ENCODE data around the gene HEXD. TPM values are rescaled to one million over a fixed set of nuclear protein-coding genes. Genes with fewer than 3 reads are reported as not detected.
"Not testable (repeated sequence)": the region's sequence is repeated elsewhere in the genome, so short reads cannot be mapped to it uniquely, and the experiment has no call there.

The HEXD gene
- total RNA-seq, 2 experiments from 2014 or later = 47.6 to 53.6 TPM

- Mint-ChIP-seq H3K4me1 (ENCODE audit: low read depth) (peaks cover 6% of the 10 kb centered on the region), H3K27me3 (ENCODE audit: low read depth) (peaks cover 39% of the 10 kb centered on the region), H3K9me3 (ENCODE audit: insufficient read depth) (no peaks in the 10 kb centered on the region), H3K4me3 (no peak overlapping the region), H3K36me3 (ENCODE audit: low read depth) (no peaks in the 10 kb centered on the region), H3K27ac (no peak overlapping the region)
- no peak for ATAC-seq
- ChIA-PET POLR2A (no interaction called here), CTCF (no interaction called here)
- no peak for DNase-seq
Measured at GRCh38 chr17:82375359-82376041, 42.6 kb upstream of the HEXD start.

- H3K9me3 Mint-ChIP-seq (ENCODE audit: insufficient read depth) = no peaks in the 10 kb centered on the region
- ATAC-seq (no peak), DNase-seq (no peak)
- H3K27me3 Mint-ChIP-seq (ENCODE audit: low read depth) = peaks cover 33% of the 10 kb centered on the region
- no peaks in the 10 kb centered on the region for H3K36me3 Mint-ChIP-seq (ENCODE audit: low read depth)
- ChIA-PET POLR2A (interaction anchor here (0.6 kb wide), 1 partner anchor 98 kb away, joined by 3 read pairs; no protein-coding TSS in a partner anchor), CTCF (no interaction called here)
- H3K4me1 Mint-ChIP-seq (ENCODE audit: low read depth) = no peaks in the 10 kb centered on the region
- no peak overlapping the region for H3K4me3 Mint-ChIP-seq
- H3K27ac Mint-ChIP-seq = no peak overlapping the region
Measured at GRCh38 chr17:82376042-82376730, 42.0 kb upstream of the HEXD start.

- H3K9me3 Mint-ChIP-seq (ENCODE audit: insufficient read depth); H3K4me3 Mint-ChIP-seq; H3K36me3 Mint-ChIP-seq (ENCODE audit: low read depth); H3K4me1 Mint-ChIP-seq (ENCODE audit: low read depth); POLR2A ChIA-PET; DNase-seq; CTCF ChIA-PET; H3K27ac Mint-ChIP-seq; ATAC-seq: not testable (repeated sequence)
- peaks cover 36% of the 10 kb centered on the region for H3K27me3 Mint-ChIP-seq (ENCODE audit: low read depth)
Measured at GRCh38 chr17:82377294-82377693, 40.9 kb upstream of the HEXD start.

GRCh38 chr17:82377924-82378740, 40.0 kb upstream of the HEXD start:
- H3K36me3 Mint-ChIP-seq (ENCODE audit: low read depth) = no peaks in the 10 kb centered on the region
- ChIA-PET POLR2A (interaction anchor here (1.1 kb wide), 1 partner anchor 8 kb away, joined by 3 read pairs; no protein-coding TSS in a partner anchor), CTCF (no interaction called here)
- ATAC-seq (no peak), DNase-seq (no peak)
- no peaks in the 10 kb centered on the region for H3K9me3 Mint-ChIP-seq (ENCODE audit: insufficient read depth)
- no peaks in the 10 kb centered on the region for H3K4me1 Mint-ChIP-seq (ENCODE audit: low read depth)
- H3K27me3 Mint-ChIP-seq (ENCODE audit: low read depth) = peaks cover 27% of the 10 kb centered on the region
- no peak overlapping the region for H3K27ac Mint-ChIP-seq
- no peak overlapping the region for H3K4me3 Mint-ChIP-seq

GRCh38 chr17:82378741-82379021, 39.5 kb upstream of the HEXD start:
- Mint-ChIP-seq H3K27me3 (ENCODE audit: low read depth) (peaks cover 22% of the 10 kb centered on the region), H3K9me3 (ENCODE audit: insufficient read depth) (no peaks in the 10 kb centered on the region), H3K36me3 (ENCODE audit: low read depth) (no peaks in the 10 kb centered on the region), H3K4me1 (ENCODE audit: low read depth) (no peaks in the 10 kb centered on the region), H3K4me3 (no peak overlapping the region), H3K27ac (no peak overlapping the region)
- POLR2A ChIA-PET = interaction anchor here (1.1 kb wide), 1 partner anchor 8 kb away, joined by 3 read pairs; no protein-coding TSS in a partner anchor
- DNase-seq (no peak), ATAC-seq (no peak)
- CTCF ChIA-PET = no interaction called here

- H3K4me3 Mint-ChIP-seq = no peak overlapping the region
- ATAC-seq = no peak
- peaks cover 15% of the 10 kb centered on the region for H3K27me3 Mint-ChIP-seq (ENCODE audit: low read depth)
- DNase-seq = no peak
- no peaks in the 10 kb centered on the region for H3K9me3 Mint-ChIP-seq (ENCODE audit: insufficient read depth)
- H3K4me1 Mint-ChIP-seq (ENCODE audit: low read depth) = no peaks in the 10 kb centered on the region
- no peak overlapping the region for H3K27ac Mint-ChIP-seq
- ChIA-PET CTCF (no interaction called here), POLR2A (interaction anchor here (0.9 kb wide), 1 partner anchor 11 kb away, joined by 3 read pairs; no protein-coding TSS in a partner anchor)
- H3K36me3 Mint-ChIP-seq (ENCODE audit: low read depth) = no peaks in the 10 kb centered on the region
Measured at GRCh38 chr17:82380860-82381702, 37.1 kb upstream of the HEXD start.

GRCh38 chr17:82381703-82382009, 36.5 kb upstream of the HEXD start:
- CTCF ChIA-PET; H3K36me3 Mint-ChIP-seq (ENCODE audit: low read depth); DNase-seq; H3K9me3 Mint-ChIP-seq (ENCODE audit: insufficient read depth); H3K4me3 Mint-ChIP-seq; H3K27ac Mint-ChIP-seq; POLR2A ChIA-PET; ATAC-seq; H3K4me1 Mint-ChIP-seq (ENCODE audit: low read depth): not testable (repeated sequence)
- peaks cover 14% of the 10 kb centered on the region for H3K27me3 Mint-ChIP-seq (ENCODE audit: low read depth)

GRCh38 chr17:82382220-82382932, 35.8 kb upstream of the HEXD start:
- ATAC-seq; POLR2A ChIA-PET; CTCF ChIA-PET; H3K36me3 Mint-ChIP-seq (ENCODE audit: low read depth); H3K4me3 Mint-ChIP-seq; H3K4me1 Mint-ChIP-seq (ENCODE audit: low read depth); DNase-seq; H3K27ac Mint-ChIP-seq; H3K9me3 Mint-ChIP-seq (ENCODE audit: insufficient read depth): not testable (repeated sequence)
- peaks cover 14% of the 10 kb centered on the region for H3K27me3 Mint-ChIP-seq (ENCODE audit: low read depth)

GRCh38 chr17:82382933-82383255, 35.3 kb upstream of the HEXD start:
- no peak overlapping the region for H3K27ac Mint-ChIP-seq
- ChIA-PET POLR2A (no interaction called here), CTCF (no interaction called here)
- H3K9me3 Mint-ChIP-seq (ENCODE audit: insufficient read depth) = no peaks in the 10 kb centered on the region
- DNase-seq (no peak), ATAC-seq (no peak)
- peaks cover 18% of the 10 kb centered on the region for H3K27me3 Mint-ChIP-seq (ENCODE audit: low read depth)
- no peaks in the 10 kb centered on the region for H3K4me1 Mint-ChIP-seq (ENCODE audit: low read depth)
- no peak overlapping the region for H3K4me3 Mint-ChIP-seq
- no peaks in the 10 kb centered on the region for H3K36me3 Mint-ChIP-seq (ENCODE audit: low read depth)

- Mint-ChIP-seq H3K36me3 (ENCODE audit: low read depth) (no peaks in the 10 kb centered on the region), H3K9me3 (ENCODE audit: insufficient read depth) (no peaks in the 10 kb centered on the region), H3K27ac (no peak overlapping the region), H3K4me1 (ENCODE audit: low read depth) (no peaks in the 10 kb centered on the region), H3K27me3 (ENCODE audit: low read depth) (peaks cover 18% of the 10 kb centered on the region), H3K4me3 (no peak overlapping the region)
- DNase-seq = no peak
- ATAC-seq = no peak
- POLR2A ChIA-PET = interaction anchor here (0.7 kb wide), 1 partner anchor 13 kb away, joined by 3 read pairs; no protein-coding TSS in a partner anchor
- CTCF ChIA-PET = no interaction called here
Measured at GRCh38 chr17:82383411-82383810, 34.7 kb upstream of the HEXD start.

GRCh38 chr17:82384051-82384729, 34.0 kb upstream of the HEXD start:
- H3K27ac Mint-ChIP-seq = no peak overlapping the region
- H3K36me3 Mint-ChIP-seq (ENCODE audit: low read depth) = no peaks in the 10 kb centered on the region
- no peak for DNase-seq
- ChIA-PET POLR2A (interaction anchor here (0.7 kb wide), 1 partner anchor 14 kb away, joined by 3 read pairs; no protein-coding TSS in a partner anchor), CTCF (no interaction called here)
- H3K4me3 Mint-ChIP-seq = no peak overlapping the region
- ATAC-seq = no peak
- H3K9me3 Mint-ChIP-seq (ENCODE audit: insufficient read depth) = no peaks in the 10 kb centered on the region
- no peaks in the 10 kb centered on the region for H3K4me1 Mint-ChIP-seq (ENCODE audit: low read depth)
- H3K27me3 Mint-ChIP-seq (ENCODE audit: low read depth) = peaks cover 15% of the 10 kb centered on the region

Measured in activated CD8-positive, alpha-beta T cell treated with anti-CD3 and anti-CD28 coated beads, Interleukin-2, amount 10 ng/mL, durations not matched to agents 7 days and 5 days (primary cell).